Kidney epithelial cell (primary cell): Measurements from ENCODE around the gene LRFN5. TPM values are rescaled to one million over a fixed set of nuclear protein-coding genes. Genes with fewer than 3 reads are reported as not detected.
A peak's percentile ranks its signal among the peaks of the same experiment; 100 is the strongest.

Experiments used
- DNase-seq: peaks from one replicate; pipeline ENCODE4 v3.0.0-alpha.2; 2010; ENCODE audit warnings: low read depth
- H3K27me3 ChIP-seq: 2 replicates; pipeline ENCODE4 v1.6.0; 2011; ENCODE audit warnings: low read length; ENCODE audit not compliant: control insufficient read depth, insufficient read depth
- H3K36me3 ChIP-seq: 2 replicates; pipeline ENCODE4 v1.5.1; 2011; ENCODE audit warnings: low read length; ENCODE audit not compliant: control insufficient read depth, insufficient read depth
- H3K4me3 ChIP-seq: 2 replicates; pipeline ENCODE4 v1.5.1; 2011; ENCODE audit warnings: low read depth, mild to moderate bottlenecking, control low read depth, low read length
- CTCF ChIP-seq: IDR thresholded peaks from 2 replicates; pipeline ENCODE4 v1.5.1; 2011; ENCODE audit warnings: mild to moderate bottlenecking, moderate library complexity, low read length, control low read depth, inconsistent platforms; ENCODE audit not compliant: insufficient read depth, poor library complexity, severe bottlenecking
- total RNA-seq: library from RNA; depleted of rRNA; stranded (reverse); fragments of >200 nt; gene quantifications from 2 replicates; pipeline ENCODE4 v1.2.3, GENCODE V29; 2015

Gene LRFN5
- total RNA-seq, 1 donor from 2014 or later: 3.5 TPM

DNA sequence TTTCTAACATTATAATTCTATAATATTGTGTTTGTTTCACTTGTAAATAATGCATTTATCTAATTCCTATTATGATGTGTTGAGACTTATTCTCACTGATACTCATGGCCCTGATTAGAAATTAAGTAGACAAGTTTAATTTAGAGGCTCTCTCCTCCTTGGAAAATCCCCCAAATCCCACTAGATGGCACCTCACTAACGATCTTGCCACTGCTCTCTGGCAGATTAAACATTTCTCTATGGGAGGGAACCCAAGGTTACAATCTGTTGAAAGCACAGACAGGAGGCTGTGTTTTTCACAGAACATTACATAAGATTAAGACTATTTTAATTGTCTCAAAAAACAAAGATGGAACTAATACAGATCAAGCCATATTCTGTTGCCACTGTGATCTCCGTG is 318.7 kb downstream of the LRFN5 start:
- H3K27me3 ChIP-seq: no peaks in the 10 kb centered on the region
- no peak overlapping the region for H3K4me3 ChIP-seq
- TF ChIP-seq CTCF: peak; percentile 38
- no peak for DNase-seq
- no peaks in the 10 kb centered on the region for H3K36me3 ChIP-seq

DNA sequence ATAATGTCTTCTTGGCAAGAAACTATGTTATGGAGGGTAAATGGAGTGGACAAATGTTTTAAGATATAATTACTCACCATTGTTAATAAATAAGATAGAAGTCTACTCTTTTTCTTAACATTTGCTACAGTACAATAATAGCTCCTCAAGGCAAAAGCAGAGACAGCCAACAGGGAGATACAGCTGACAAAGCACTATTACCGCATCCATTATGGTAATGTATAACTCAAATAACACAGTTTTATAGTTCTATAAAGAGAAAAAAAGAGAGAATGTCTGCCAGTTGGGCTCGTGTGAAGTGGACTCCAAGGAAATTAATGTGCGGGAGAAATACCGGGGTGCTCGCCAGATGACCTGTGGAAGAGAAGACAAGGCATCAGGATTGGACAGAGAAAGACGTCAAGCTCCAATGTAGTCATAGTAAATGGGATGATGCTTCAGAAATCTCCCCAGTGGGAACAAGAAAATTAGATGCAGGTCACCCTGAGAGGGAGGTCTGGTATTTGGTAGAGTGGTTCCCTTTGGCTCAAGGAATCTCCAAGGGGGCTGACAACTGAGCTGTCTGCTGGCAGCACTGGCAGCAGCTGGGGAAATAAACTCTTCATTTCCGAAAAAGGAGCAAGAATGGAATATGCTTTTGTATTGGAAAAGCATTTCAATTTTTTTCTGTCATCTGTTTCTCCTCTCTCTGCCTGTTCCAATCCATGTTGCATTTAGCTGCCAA is 343.9 kb downstream of the LRFN5 start:
- Histone ChIP-seq H3K36me3 (no peaks in the 10 kb centered on the region), H3K27me3 (no peaks in the 10 kb centered on the region), H3K4me3 (no peak overlapping the region)
- DNase-seq: no peak
- no peak for TF ChIP-seq CTCF
